GM12801 (cell line): ENCODE measurements around the gene ALG13.

ENCODE experiments used
- TF ChIP-seq, protein P1 (sequence below): IDR thresholded peaks from one replicate; pipeline ENCODE4 v1.5.1; 2011; ENCODE audit warnings: control low read depth; ENCODE audit not compliant: insufficient read length; ENCODE audit errors: extremely low read depth

ALG13 gene

DNA sequence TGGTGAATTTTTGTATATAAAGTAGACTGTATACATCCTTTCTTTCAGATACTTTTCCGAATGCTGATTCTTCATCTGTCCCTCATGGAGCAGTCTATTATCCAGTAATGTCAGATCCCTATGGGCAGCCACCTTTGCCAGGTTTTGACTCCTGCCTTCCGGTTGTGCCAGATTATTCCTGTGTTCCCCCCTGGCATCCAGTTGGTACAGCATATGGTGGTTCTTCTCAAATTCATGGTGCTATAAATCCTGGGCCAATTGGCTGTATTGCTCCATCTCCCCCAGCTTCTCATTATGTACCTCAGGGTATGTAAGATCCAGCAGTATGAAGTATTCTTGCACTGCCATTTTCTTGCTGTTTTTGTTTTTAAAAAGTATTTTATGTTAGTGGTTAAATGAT lies 78.7 kb downstream of the ALG13 start:
- TF ChIP-seq, protein P1, sequence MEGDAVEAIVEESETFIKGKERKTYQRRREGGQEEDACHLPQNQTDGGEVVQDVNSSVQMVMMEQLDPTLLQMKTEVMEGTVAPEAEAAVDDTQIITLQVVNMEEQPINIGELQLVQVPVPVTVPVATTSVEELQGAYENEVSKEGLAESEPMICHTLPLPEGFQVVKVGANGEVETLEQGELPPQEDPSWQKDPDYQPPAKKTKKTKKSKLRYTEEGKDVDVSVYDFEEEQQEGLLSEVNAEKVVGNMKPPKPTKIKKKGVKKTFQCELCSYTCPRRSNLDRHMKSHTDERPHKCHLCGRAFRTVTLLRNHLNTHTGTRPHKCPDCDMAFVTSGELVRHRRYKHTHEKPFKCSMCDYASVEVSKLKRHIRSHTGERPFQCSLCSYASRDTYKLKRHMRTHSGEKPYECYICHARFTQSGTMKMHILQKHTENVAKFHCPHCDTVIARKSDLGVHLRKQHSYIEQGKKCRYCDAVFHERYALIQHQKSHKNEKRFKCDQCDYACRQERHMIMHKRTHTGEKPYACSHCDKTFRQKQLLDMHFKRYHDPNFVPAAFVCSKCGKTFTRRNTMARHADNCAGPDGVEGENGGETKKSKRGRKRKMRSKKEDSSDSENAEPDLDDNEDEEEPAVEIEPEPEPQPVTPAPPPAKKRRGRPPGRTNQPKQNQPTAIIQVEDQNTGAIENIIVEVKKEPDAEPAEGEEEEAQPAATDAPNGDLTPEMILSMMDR, result no peak

DNA sequence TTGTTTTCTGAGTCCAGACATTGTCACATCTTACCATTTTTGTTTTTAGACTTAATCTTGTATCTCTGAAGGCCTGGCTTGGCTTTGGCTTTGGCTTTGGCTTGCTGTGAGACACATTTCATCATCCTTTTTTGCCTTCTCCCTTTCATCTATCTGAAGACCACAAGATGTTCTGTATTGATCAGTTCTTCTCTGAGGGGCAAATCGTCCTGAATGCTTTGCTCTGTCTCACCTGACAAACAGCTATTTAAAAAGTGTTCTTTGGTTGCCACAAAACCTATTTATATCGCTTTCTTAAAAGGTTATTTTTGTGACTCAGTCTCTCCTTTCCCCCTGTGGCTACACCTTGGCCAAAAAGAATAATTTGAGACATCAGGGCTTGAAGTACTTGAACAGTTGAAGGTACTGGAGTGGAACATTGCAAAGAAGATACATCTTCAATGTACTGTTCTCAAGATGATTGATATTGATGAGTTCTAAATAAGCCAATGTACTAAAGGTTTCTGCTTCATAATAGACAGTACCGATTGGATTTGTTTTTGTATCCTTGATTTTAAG lies 80.7 kb downstream of the ALG13 start:
- TF ChIP-seq, protein P1, result no peak

DNA sequence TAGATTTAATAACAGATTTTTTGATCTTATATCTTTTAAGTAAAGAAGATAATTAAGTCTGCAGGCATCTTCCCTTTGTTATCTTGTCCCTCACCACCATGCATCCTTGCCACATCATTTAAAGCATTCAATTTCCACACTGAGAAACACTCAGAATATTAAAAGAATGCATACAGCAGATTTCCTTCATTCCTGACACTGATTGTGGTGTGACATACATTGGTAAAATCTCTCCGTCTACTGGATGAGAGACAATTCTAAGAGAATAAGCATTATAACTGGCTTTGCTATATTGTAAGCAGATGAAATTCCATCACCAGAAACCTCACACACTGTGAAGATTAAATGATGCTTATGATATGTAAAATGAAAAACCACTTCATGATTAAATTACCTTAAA lies 97.6 kb downstream of the ALG13 start:
- TF ChIP-seq, protein P1, result no peak

DNA sequence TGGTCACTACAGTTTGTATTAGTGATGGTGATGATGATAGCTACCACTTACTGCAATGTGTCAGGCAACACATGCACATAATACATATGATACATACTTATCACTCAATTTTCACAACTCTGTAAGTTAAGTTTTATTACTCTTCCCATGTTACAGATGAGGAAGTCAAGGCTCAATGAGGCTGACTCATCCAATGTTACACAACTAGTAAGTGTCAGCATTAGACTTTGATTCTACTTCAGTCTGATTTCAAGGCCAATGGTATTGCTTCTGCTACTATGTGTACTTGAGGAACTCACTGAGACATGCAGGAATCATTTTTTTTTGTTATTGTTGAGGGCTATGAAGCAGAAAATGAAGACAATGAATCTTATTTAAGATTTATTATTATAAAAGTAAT lies 98.6 kb downstream of the ALG13 start:
- TF ChIP-seq, protein P1, result no peak

DNA sequence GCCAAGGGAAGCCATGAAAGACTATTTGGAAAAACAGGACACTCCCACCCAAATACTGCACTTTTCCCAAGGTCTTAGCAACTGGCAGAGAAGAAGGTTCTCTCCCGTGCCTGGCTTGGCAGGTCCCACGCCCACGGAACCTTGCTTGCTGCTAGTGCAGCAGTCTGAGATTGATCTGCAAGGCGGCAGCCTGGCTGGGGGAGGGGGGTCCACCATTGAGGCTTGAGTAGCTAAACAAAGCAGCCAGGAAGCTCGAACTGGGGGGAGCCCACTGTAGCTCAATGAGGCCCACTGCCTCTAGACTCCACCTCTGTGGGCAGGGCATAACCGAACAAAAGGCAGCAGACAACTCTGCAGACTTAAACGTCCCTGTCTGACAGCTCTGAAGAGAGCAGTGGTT lies 103.7 kb downstream of the ALG13 start:
- TF ChIP-seq, protein P1, result no peak
